Measurements from ENCODE around the gene ZFAND3.
"Not testable (repeated sequence)": the region's sequence is repeated elsewhere in the genome, so short reads cannot be mapped to it uniquely, and the experiment has no call there.

ZFAND3 gene

GRCh38 chr6:37866590-37867507 lies 47.3 kb downstream of the ZFAND3 start:
- DNase-seq, result no peak

GRCh38 chr6:37867756-37868446 lies 48.4 kb downstream of the ZFAND3 start:
- no peak for DNase-seq

GRCh38 chr6:37868447-37868825 lies 48.9 kb downstream of the ZFAND3 start:
- no peak for DNase-seq

- DNase-seq, result no peak
Observed at GRCh38 chr6:37871616-37872372, 52.3 kb downstream of the ZFAND3 start.

- no peak for DNase-seq
Observed at GRCh38 chr6:37872373-37872745, 52.8 kb downstream of the ZFAND3 start.

GRCh38 chr6:37874726-37875125 lies 55.2 kb downstream of the ZFAND3 start:
- no peak for DNase-seq

GRCh38 chr6:37875561-37876309 lies 56.2 kb downstream of the ZFAND3 start:
- no peak for DNase-seq

- no peak for DNase-seq
Observed at GRCh38 chr6:37876843-37877242, 57.3 kb downstream of the ZFAND3 start.

GRCh38 chr6:37877373-37878149 lies 58.0 kb downstream of the ZFAND3 start:
- no peak for DNase-seq

- DNase-seq, result peak in 1 of 5 donors; percentile 2
Observed at GRCh38 chr6:37878150-37878710, 58.7 kb downstream of the ZFAND3 start.

- not testable (repeated sequence) for DNase-seq
Observed at GRCh38 chr6:37880602-37881001, 61.1 kb downstream of the ZFAND3 start.

GRCh38 chr6:37882292-37882691 lies 62.8 kb downstream of the ZFAND3 start:
- DNase-seq, result no peak

- DNase-seq, result no peak
Observed at GRCh38 chr6:37882724-37883413, 63.3 kb downstream of the ZFAND3 start.

- DNase-seq, result no peak
Observed at GRCh38 chr6:37884548-37884947, 65.0 kb downstream of the ZFAND3 start.

GRCh38 chr6:37889051-37889450 lies 69.5 kb downstream of the ZFAND3 start:
- DNase-seq, result no peak

- no peak for DNase-seq
Observed at GRCh38 chr6:37889486-37889885, 70.0 kb downstream of the ZFAND3 start.

- no peak for DNase-seq
Observed at GRCh38 chr6:37891072-37891471, 71.5 kb downstream of the ZFAND3 start.

- no peak for DNase-seq
Observed at GRCh38 chr6:37893257-37893656, 73.7 kb downstream of the ZFAND3 start.

- not testable (repeated sequence) for DNase-seq
Observed at GRCh38 chr6:37893734-37894133, 74.2 kb downstream of the ZFAND3 start.

GRCh38 chr6:37894585-37894984 lies 75.1 kb downstream of the ZFAND3 start:
- no peak for DNase-seq

- DNase-seq, result no peak
Observed at GRCh38 chr6:37897321-37897720, 77.8 kb downstream of the ZFAND3 start.
